ENCODE data around the gene RHOC. TPM values are rescaled to one million over a fixed set of nuclear protein-coding genes. Genes with fewer than 3 reads are reported as not detected.

The RHOC gene
- total RNA-seq, 2 donors from 2014 or later = 168 to 171 TPM

- TF ChIP-seq CTCF (conservative IDR thresholded peaks at IDR 0.05) = no peak
- H3K4me1 Mint-ChIP-seq = peaks cover 50% of the 10 kb centered on the region
- H3K9ac ChIP-seq (ENCODE audit: extremely low read depth, low read length, poor library complexity, severe bottlenecking) = no peak overlapping the region
- H3K9me3 Mint-ChIP-seq = no peaks in the 10 kb centered on the region
- 98% methylated on average over 3 of the region's 3 CpGs; no CpG with 5 or more reads in 1 of the 2 experiments for WGBS, 2 experiments (ENCODE audit: insufficient coverage in 1 of 2, insufficient read length in 1 of 2)
- no peak overlapping the region for H3K27ac Mint-ChIP-seq
- peaks cover 66% of the 10 kb centered on the region for H3K27me3 Mint-ChIP-seq (ENCODE audit: insufficient read depth)
- H3K4me3 ChIP-seq (ENCODE audit: low read length) = no peak overlapping the region
- peaks cover 5% of the 10 kb centered on the region for H3K36me3 Mint-ChIP-seq (ENCODE audit: low read depth)
- H3K4me3 Mint-ChIP-seq = no peak overlapping the region
- H3K4me1 ChIP-seq (ENCODE audit: control insufficient read depth, insufficient read depth, low read length) = peaks cover 15% of the 10 kb centered on the region
- no peaks in the 10 kb centered on the region for H3K9me3 ChIP-seq (ENCODE audit: control insufficient read depth, low read length)
- peaks cover 9% of the 10 kb centered on the region for H3K36me3 ChIP-seq (ENCODE audit: control insufficient read depth, insufficient read depth, low read length)
- H3K27ac ChIP-seq (ENCODE audit: low read depth, low read length) = no peak overlapping the region
- peaks cover 6% of the 10 kb centered on the region for H3K27me3 ChIP-seq (ENCODE audit: control insufficient read depth, insufficient read depth, low read length, poor library complexity, severe bottlenecking)
- peak; percentile 34 for DNase-seq
These were observed 1.6 kb upstream of the RHOC start for GRCh38 chr1:112708489-112708888.

- Histone ChIP-seq H3K36me3 (ENCODE audit: control insufficient read depth, insufficient read depth, low read length) (peaks cover 14% of the 10 kb centered on the region), H3K27ac (ENCODE audit: low read depth, low read length) (no peak overlapping the region), H3K4me3 (ENCODE audit: low read length) (peak overlapping the region; percentile 84), H3K27me3 (ENCODE audit: control insufficient read depth, insufficient read depth, low read length, poor library complexity, severe bottlenecking) (peaks cover 5% of the 10 kb centered on the region), H3K9me3 (ENCODE audit: control insufficient read depth, low read length) (no peaks in the 10 kb centered on the region), H3K4me1 (ENCODE audit: control insufficient read depth, insufficient read depth, low read length) (peaks cover 15% of the 10 kb centered on the region), H3K9ac (ENCODE audit: extremely low read depth, low read length, poor library complexity, severe bottlenecking) (no peak overlapping the region)
- no peak overlapping the region for H3K27ac Mint-ChIP-seq
- peaks cover 46% of the 10 kb centered on the region for H3K4me1 Mint-ChIP-seq
- 93 to 98% methylated on average over 6 of the region's 6 CpGs for WGBS, 2 experiments (ENCODE audit: insufficient coverage in 1 of 2, insufficient read length in 1 of 2)
- peaks cover 8% of the 10 kb centered on the region for H3K36me3 Mint-ChIP-seq (ENCODE audit: low read depth)
- peaks cover 65% of the 10 kb centered on the region for H3K27me3 Mint-ChIP-seq (ENCODE audit: insufficient read depth)
- TF ChIP-seq CTCF (conservative IDR thresholded peaks at IDR 0.05) = no peak
- peak overlapping the region; percentile 78 for H3K4me3 Mint-ChIP-seq
- no peak for DNase-seq
- no peaks in the 10 kb centered on the region for H3K9me3 Mint-ChIP-seq
These were observed 1.1 kb upstream of the RHOC start for GRCh38 chr1:112708002-112708448.

- H3K4me3 ChIP-seq (ENCODE audit: low read length) = peak overlapping the region; percentile 84
- TF ChIP-seq CTCF (conservative IDR thresholded peaks at IDR 0.05) = peak; percentile 96
- peaks cover 15% of the 10 kb centered on the region for H3K4me1 ChIP-seq (ENCODE audit: control insufficient read depth, insufficient read depth, low read length)
- Mint-ChIP-seq H3K36me3 (ENCODE audit: low read depth) (peaks cover 15% of the 10 kb centered on the region), H3K27me3 (ENCODE audit: insufficient read depth) (peaks cover 62% of the 10 kb centered on the region), H3K4me3 (peak overlapping the region; percentile 78), H3K4me1 (peaks cover 44% of the 10 kb centered on the region), H3K9me3 (no peaks in the 10 kb centered on the region), H3K27ac (peak overlapping the region; percentile 59)
- peaks cover under 1% of the 10 kb centered on the region for H3K27me3 ChIP-seq (ENCODE audit: control insufficient read depth, insufficient read depth, low read length, poor library complexity, severe bottlenecking)
- H3K36me3 ChIP-seq (ENCODE audit: control insufficient read depth, insufficient read depth, low read length) = peaks cover 20% of the 10 kb centered on the region
- H3K27ac ChIP-seq (ENCODE audit: low read depth, low read length) = no peak overlapping the region
- peak; percentile 97 for DNase-seq
- 0 to 7% methylated on average over 5 to 42 of the region's 42 CpGs for WGBS, 2 experiments (ENCODE audit: insufficient coverage in 1 of 2, insufficient read length in 1 of 2)
- H3K9ac ChIP-seq (ENCODE audit: extremely low read depth, low read length, poor library complexity, severe bottlenecking) = peak overlapping the region; percentile 22
- no peaks in the 10 kb centered on the region for H3K9me3 ChIP-seq (ENCODE audit: control insufficient read depth, low read length)
These were observed 484 bp upstream of the RHOC start for GRCh38 chr1:112707221-112708001.
